ENCODE data around the gene HLA-DRB5. TPM values are rescaled to one million over a fixed set of nuclear protein-coding genes. Genes with fewer than 3 reads are reported as not detected.
"Not testable (repeated sequence)": the region's sequence is repeated elsewhere in the genome, so short reads cannot be mapped to it uniquely, and the experiment has no call there.

Gene HLA-DRB5
- total RNA-seq, 1 donor from 2014 or later = 4.7 TPM

GRCh38 chr6:32539839-32540238, 9.8 kb upstream of the HLA-DRB5 start:
- intact Hi-C loops (cut with DNase I) = no loop called here
- Histone ChIP-seq H3K4me1 (no peaks in the 10 kb centered on the region), H3K4me3 (no peak overlapping the region), H3K27me3 (no peaks in the 10 kb centered on the region), H3K9me3 (no peaks in the 10 kb centered on the region), H3K27ac (no peak overlapping the region), H3K36me3 (no peaks in the 10 kb centered on the region)
- no peak for DNase-seq (ENCODE audit: extremely low spot score in 2 of 2)
- TF ChIP-seq POLR2AphosphoS5 (IDR thresholded peaks at IDR 0.05; ENCODE audit: insufficient read depth in 1 of 2, low read depth in 1 of 2) = no peak
- no peak for TF ChIP-seq POLR2A (IDR thresholded peaks at IDR 0.05)
- TF ChIP-seq, protein P1, sequence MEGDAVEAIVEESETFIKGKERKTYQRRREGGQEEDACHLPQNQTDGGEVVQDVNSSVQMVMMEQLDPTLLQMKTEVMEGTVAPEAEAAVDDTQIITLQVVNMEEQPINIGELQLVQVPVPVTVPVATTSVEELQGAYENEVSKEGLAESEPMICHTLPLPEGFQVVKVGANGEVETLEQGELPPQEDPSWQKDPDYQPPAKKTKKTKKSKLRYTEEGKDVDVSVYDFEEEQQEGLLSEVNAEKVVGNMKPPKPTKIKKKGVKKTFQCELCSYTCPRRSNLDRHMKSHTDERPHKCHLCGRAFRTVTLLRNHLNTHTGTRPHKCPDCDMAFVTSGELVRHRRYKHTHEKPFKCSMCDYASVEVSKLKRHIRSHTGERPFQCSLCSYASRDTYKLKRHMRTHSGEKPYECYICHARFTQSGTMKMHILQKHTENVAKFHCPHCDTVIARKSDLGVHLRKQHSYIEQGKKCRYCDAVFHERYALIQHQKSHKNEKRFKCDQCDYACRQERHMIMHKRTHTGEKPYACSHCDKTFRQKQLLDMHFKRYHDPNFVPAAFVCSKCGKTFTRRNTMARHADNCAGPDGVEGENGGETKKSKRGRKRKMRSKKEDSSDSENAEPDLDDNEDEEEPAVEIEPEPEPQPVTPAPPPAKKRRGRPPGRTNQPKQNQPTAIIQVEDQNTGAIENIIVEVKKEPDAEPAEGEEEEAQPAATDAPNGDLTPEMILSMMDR (IDR thresholded peaks at IDR 0.05) = no peak

DNA sequence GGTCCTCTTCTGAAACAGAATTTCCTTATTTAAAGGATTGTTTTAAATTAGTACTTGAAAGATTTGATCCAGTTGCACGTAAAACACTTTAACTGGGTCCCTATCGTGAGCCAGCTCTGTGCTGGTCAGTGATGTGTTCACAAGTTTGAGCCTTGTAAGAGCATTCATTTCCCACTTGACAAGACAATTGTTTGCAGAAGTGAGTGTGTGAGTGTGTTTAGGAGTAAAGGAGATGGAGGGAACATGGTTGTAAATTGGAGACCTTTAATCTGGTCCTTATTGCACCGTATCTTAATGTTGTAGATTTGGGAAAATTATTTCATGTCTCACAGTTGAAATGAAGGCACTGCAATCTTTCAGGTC, 325 bp upstream of the HLA-DRB5 start:
- H3K4me1 ChIP-seq; H3K9me3 ChIP-seq; H3K27ac ChIP-seq; intact Hi-C loops (cut with DNase I); H3K36me3 ChIP-seq; H3K27me3 ChIP-seq; DNase-seq (ENCODE audit: extremely low spot score in 2 of 2); H3K4me3 ChIP-seq: not testable (repeated sequence)

DNA sequence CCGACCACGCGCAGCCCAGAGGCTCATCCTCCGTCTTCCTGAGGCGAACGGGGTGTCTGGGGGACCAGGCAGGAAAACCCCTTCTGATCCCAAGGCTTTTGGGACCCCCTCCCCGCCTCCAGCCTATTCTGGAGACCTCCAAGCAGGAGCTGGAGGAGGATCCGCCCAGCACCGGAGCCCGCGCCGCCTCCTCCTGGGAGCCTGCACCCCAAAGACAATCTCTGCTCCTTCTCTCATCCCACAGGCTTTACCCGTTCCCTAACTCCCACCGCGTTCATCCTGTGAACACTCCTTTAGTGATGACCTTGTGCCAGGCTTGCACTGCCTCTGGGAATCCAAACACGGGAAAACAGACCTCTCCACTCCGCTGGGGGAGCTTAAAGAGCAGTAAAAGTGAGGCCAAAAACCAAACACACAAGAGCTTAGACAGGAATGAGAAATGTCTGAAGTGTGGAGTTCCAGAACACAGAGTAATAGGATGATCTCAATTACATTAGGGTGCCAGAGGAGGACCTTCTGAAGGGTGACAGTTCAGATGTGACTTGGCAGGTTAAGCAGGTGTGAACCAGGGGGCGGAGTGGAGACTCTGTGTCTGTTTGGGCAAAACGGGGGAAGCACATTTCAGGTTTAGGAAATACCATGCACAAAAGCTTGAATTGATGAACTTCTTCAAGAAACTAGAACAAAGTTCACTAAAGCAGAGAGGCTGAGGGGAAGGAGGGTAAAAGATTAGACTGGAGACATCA, 7.6 kb downstream of the HLA-DRB5 start:
- H3K4me3 ChIP-seq = peak overlapping the region in 1 of 2 donors; percentile 26
- no peaks in the 10 kb centered on the region for H3K36me3 ChIP-seq
- H3K9me3 ChIP-seq = no peaks in the 10 kb centered on the region
- intact Hi-C loops (cut with DNase I) = no loop called here
- no peak for DNase-seq (ENCODE audit: extremely low spot score in 2 of 2)
- no peak overlapping the region for H3K27ac ChIP-seq
- no peaks in the 10 kb centered on the region for H3K27me3 ChIP-seq
- H3K4me1 ChIP-seq = no peaks in the 10 kb centered on the region
- TF ChIP-seq POLR2A (IDR thresholded peaks at IDR 0.05) (no peak), POLR2AphosphoS5 (IDR thresholded peaks at IDR 0.05; ENCODE audit: insufficient read depth in 1 of 2, low read depth in 1 of 2) (no peak)
- TF ChIP-seq, protein P1 (IDR thresholded peaks at IDR 0.05) = no peak

- Histone ChIP-seq H3K4me3 (no peak overlapping the region), H3K27me3 (no peaks in the 10 kb centered on the region), H3K4me1 (no peaks in the 10 kb centered on the region), H3K36me3 (no peaks in the 10 kb centered on the region), H3K9me3 (no peaks in the 10 kb centered on the region), H3K27ac (no peak overlapping the region)
- no peak for DNase-seq (ENCODE audit: extremely low spot score in 2 of 2)
- TF ChIP-seq POLR2AphosphoS5 (IDR thresholded peaks at IDR 0.05; ENCODE audit: insufficient read depth in 1 of 2, low read depth in 1 of 2) (no peak), POLR2A (IDR thresholded peaks at IDR 0.05) (no peak)
- TF ChIP-seq, protein P1 (IDR thresholded peaks at IDR 0.05) = no peak
- intact Hi-C loops (cut with DNase I) = no loop called here
Measured at GRCh38 chr6:32519910-32520258, 10.2 kb downstream of the HLA-DRB5 start.

DNA sequence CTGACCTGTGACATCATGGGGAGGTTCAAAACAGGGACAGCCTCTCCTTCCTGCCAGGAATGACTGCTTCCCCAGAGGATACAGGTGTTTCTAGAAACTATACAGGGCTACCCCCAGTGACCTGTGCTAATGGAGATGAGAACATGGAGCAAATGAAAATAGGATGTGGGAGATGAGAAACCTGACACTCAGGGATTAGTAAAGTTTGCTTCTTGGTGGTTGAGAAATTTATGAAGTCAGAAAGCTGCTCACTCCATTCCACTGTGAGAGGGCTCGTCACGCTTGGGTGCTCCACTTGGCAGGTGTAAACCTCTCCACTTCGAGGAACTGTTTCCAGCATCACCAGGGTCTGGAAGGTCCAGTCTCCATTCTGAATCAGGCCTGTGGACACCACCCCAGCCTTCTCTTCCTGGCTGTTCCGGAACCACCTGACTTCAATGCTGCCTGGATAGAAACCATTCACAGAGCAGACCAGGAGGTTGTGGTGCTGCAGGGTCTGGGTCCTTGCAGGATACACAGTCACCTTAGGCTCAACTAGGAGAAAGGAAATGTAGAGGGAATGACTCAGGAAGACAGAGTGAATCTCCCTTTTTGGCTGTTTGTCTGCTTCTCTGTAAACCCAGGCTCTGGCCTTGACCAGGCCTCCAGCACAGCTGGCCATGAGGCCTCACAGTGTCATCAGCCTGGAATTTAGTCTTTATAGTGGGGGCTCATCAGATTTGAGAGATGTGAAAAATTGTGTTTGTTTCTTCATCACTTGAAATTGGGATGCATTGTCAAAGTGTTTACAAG, 10.8 kb downstream of the HLA-DRB5 start:
- H3K36me3 ChIP-seq = no peaks in the 10 kb centered on the region
- DNase-seq (ENCODE audit: extremely low spot score in 2 of 2) = no peak
- H3K9me3 ChIP-seq = no peaks in the 10 kb centered on the region
- no peaks in the 10 kb centered on the region for H3K4me1 ChIP-seq
- no peak for TF ChIP-seq POLR2AphosphoS5 (IDR thresholded peaks at IDR 0.05; ENCODE audit: insufficient read depth in 1 of 2, low read depth in 1 of 2)
- no peak for TF ChIP-seq POLR2A (IDR thresholded peaks at IDR 0.05)
- TF ChIP-seq, protein P1 (IDR thresholded peaks at IDR 0.05) = no peak
- H3K27me3 ChIP-seq = no peaks in the 10 kb centered on the region
- intact Hi-C loops (cut with DNase I) = no loop called here
- H3K27ac ChIP-seq = no peak overlapping the region
- no peak overlapping the region for H3K4me3 ChIP-seq
